Measurements from ENCODE around the gene CIROP. TPM values are rescaled to one million over a fixed set of nuclear protein-coding genes. Genes with fewer than 3 reads are reported as not detected.

Gene CIROP
- total and polyA plus RNA-seq, 9 of the 15 experiments (the other 6 are each of a cell fraction or from before 2014, with no cell fraction given): not detected

DNA sequence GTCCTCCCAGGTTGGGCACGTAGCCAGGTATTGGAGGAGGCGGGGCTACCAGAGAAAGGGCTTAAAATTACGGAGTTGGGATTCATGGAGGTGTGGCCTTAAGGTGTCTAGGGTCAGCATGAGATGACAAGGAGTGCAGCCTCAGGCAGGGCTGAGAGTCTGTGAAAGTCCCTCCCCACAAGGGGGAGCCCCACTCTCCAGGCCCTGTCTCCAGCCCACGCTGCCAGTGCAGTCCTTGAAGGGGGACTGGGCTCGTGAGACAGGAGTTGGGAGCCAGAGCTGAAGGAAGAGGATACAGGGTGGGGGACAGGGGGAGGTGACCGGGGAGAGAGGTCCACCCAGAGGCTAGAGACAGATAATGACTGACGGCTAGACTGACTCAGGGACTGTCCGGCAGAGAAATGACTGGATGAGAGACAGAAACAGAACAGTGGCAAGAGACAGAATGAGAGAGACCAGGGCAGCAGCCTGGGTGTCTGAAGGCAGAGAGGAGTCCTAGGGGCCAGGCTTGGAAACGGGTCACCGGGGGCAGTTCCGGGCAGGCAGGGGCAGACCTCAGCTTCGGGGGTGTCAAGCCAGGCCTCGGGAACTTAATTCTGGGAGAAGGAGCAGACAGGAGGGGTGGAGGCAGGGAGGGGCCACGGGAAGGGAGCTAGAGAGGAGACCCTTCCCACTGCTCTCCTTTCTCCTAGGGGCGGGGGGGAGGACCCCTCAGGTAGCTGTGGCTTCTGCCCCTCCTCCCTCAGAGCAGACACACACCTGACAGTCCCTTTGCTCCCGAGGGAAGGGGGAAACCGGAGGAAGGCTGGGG lies 48.4 kb downstream of the CIROP start:
- no peaks in the 10 kb centered on the region for H3K9me1 ChIP-seq (ENCODE audit: control insufficient read depth, insufficient read depth, low read length)
- ATAC-seq (peak; percentile 83), DNase-seq (ENCODE audit: extremely low read depth in 1 of 4, low spot score in 3 of 4) (peak; percentile 87 to 92 (median 89)), FAIRE-seq (peak; percentile 97)
- H3K79me2 ChIP-seq (ENCODE audit: control insufficient read depth, insufficient read depth, low read length): no peaks in the 10 kb centered on the region; the same call in 2 of the 3 replicates
- H3K4me2 ChIP-seq (ENCODE audit: insufficient read depth, low read length): peak overlapping the region; percentile 74
- 8% methylated on average over 13 of the region's 17 CpGs for WGBS (ENCODE audit: insufficient coverage, low coverage, missing lambda C conversion rate)
- peak overlapping the region; percentile 7; the same call in 2 of the 3 replicates for H3K27ac ChIP-seq (ENCODE audit: extremely low read depth, low read depth, low read length)
- ChIA-PET POLR2A (interaction anchor here (0.6 to 2.0 kb wide), 11 partner anchors 22 to 238 kb away, joined by 3 to 17 read pairs (median 3); partner anchors contain the start of genes HAUS4 and PSMB5), CTCF (ENCODE audit: low intra/inter-chr PET ratio) (interaction anchor here (0.8 to 9.2 kb wide), 6 partner anchors 50 to 500 kb away, joined by 3 to 141 read pairs (median 16); partner anchors contain the start of gene AJUBA)
- H3K36me3 ChIP-seq (ENCODE audit: control insufficient read depth, insufficient read depth, low read length): peaks cover 28% of the 10 kb centered on the region
- no TSS peak for BruUV-seq (replicated peaks)
- H3K4me3 ChIP-seq: peak overlapping the region; percentile 69
- peak overlapping the region; percentile 47 to 91 for H3K9ac ChIP-seq (ENCODE audit: insufficient read depth in 1 of 2, low read depth in 2 of 2, low read length in 2 of 2)
- H4K20me1 ChIP-seq (replicated peaks; ENCODE audit: control insufficient read depth, insufficient read depth, low read length): 0 out of 2 replicates have a peak, but pooled peaks cover 2% of the 10 kb centered on the region
- intact Hi-C loops (cut with micrococcal nuclease) (loop anchor here (1.0 kb wide), 2 partner anchors 53 to 62 kb away; no protein-coding TSS in a partner anchor), in situ Hi-C loops (cut with MboI) (no loop called here)
- H2AFZ ChIP-seq (ENCODE audit: low read depth, low read length): peak overlapping the region; percentile 78
- peaks cover 11 to 51% of the 10 kb centered on the region in 2 experiments for H3K4me1 ChIP-seq (replicated peaks in 1 of 2; ENCODE audit: control insufficient read depth in 2 of 2, insufficient read depth in 2 of 2, low read length in 2 of 2)
- no peaks in the 10 kb centered on the region for H3K27me3 ChIP-seq (ENCODE audit: control insufficient read depth in 2 of 2, insufficient read depth in 2 of 2, low read length in 2 of 2)
- H3K9me3 ChIP-seq (replicated peaks; ENCODE audit: control insufficient read depth, insufficient read depth, low read depth, low read length): no peaks in the 10 kb centered on the region
- TF ChIP-seq XRCC5 (IDR thresholded peaks at IDR 0.05; ENCODE audit: low read depth, low read length): peak; percentile 80; the same call in 1 of the 2 replicates
- TF ChIP-seq, protein P1, sequence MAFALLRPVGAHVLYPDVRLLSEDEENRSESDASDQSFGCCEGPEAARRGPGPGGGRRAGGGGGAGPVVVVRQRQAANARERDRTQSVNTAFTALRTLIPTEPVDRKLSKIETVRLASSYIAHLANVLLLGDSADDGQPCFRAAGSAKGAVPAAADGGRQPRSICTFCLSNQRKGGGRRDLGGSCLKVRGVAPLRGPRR (CRISPR knock-in tag; IDR thresholded peaks at IDR 0.05): no peak
- no peak for TF ChIP-seq ZNF75A (CRISPR knock-in tag; IDR thresholded peaks at IDR 0.05)
- TF ChIP-seq MNT (conservative IDR thresholded peaks at IDR 0.05): peak; percentile 36 to 68; a peak in 3 of 4 replicates
- TF ChIP-seq YY1 (IDR thresholded peaks at IDR 0.05; ENCODE audit: borderline replicate concordance in 1 of 3, control insufficient read depth in 1 of 3, extremely low read depth in 1 of 3, insufficient read depth in 3 of 3, insufficient read length in 1 of 3, insufficient replicate concordance in 2 of 3, low read depth in 1 of 3, low read length in 2 of 3): peak in 2 of 3 experiments; percentile 23 to 40
- TF ChIP-seq MEIS2 (IDR thresholded peaks at IDR 0.05; ENCODE audit: partially characterized antibody): peak; percentile 45
- TF ChIP-seq JUN (IDR thresholded peaks at IDR 0.05; ENCODE audit: borderline replicate concordance, low read depth, low read length): peak; percentile 40; the same call in 1 of the 2 replicates
- no peak for TF ChIP-seq JUN (CRISPR knock-in tag; IDR thresholded peaks at IDR 0.05; ENCODE audit: borderline replicate concordance)
- TF ChIP-seq ZNF316 (IDR thresholded peaks at IDR 0.05): no peak
- 0 out of 2 replicates have a peak, but pooled peaks have one; percentile 45 for TF ChIP-seq TOE1 (IDR thresholded peaks at IDR 0.05; ENCODE audit: borderline replicate concordance)
- TF ChIP-seq TOE1 (CRISPR knock-in tag; IDR thresholded peaks at IDR 0.05; ENCODE audit: borderline replicate concordance, low read depth): no peak
- no peak for TF ChIP-seq ZNF41 (CRISPR knock-in tag; conservative IDR thresholded peaks at IDR 0.05)
- peak; percentile 55; the same call in 1 of the 2 replicates for TF ChIP-seq EP400 (IDR thresholded peaks at IDR 0.05)
- TF ChIP-seq MTA1 (IDR thresholded peaks at IDR 0.05; ENCODE audit: borderline replicate concordance): peak; percentile 44; the same call in 1 of the 2 replicates
- TF ChIP-seq MCM3 (IDR thresholded peaks at IDR 0.05): no peak
- TF ChIP-seq CXXC5 (CRISPR knock-in tag; IDR thresholded peaks at IDR 0.05): peak; percentile 32; the same call in 1 of the 2 replicates
- TF ChIP-seq EGR1 (conservative IDR thresholded peaks at IDR 0.05): peak; percentile 88
- TF ChIP-seq CHD2 (IDR thresholded peaks at IDR 0.05; ENCODE audit: low read depth, low read length): 0 out of 2 replicates have a peak, but pooled peaks have one; percentile 31
- peak; percentile 41; the same call in 1 of the 2 replicates for TF ChIP-seq SUPT5H (IDR thresholded peaks at IDR 0.05)
- peak; percentile 10; the same call in 1 of the 2 replicates for TF ChIP-seq ZNF24 (IDR thresholded peaks at IDR 0.05)

Data from K562 (cell line).